ENCODE results near the gene SPEG. TPM values are rescaled to one million over a fixed set of nuclear protein-coding genes. Genes with fewer than 3 reads are reported as not detected.

The SPEG gene
- total and polyA plus RNA-seq, 2 of the 13 experiments (the other 11 are each of a cell fraction or from before 2014, with no cell fraction given) = 0.18 to 0.24 TPM

GRCh38 chr2:219387306-219388120 lies 47.1 kb upstream of the SPEG start, which contains the start of gene DNPEP (continued):
- TF ChIP-seq, protein P1, sequence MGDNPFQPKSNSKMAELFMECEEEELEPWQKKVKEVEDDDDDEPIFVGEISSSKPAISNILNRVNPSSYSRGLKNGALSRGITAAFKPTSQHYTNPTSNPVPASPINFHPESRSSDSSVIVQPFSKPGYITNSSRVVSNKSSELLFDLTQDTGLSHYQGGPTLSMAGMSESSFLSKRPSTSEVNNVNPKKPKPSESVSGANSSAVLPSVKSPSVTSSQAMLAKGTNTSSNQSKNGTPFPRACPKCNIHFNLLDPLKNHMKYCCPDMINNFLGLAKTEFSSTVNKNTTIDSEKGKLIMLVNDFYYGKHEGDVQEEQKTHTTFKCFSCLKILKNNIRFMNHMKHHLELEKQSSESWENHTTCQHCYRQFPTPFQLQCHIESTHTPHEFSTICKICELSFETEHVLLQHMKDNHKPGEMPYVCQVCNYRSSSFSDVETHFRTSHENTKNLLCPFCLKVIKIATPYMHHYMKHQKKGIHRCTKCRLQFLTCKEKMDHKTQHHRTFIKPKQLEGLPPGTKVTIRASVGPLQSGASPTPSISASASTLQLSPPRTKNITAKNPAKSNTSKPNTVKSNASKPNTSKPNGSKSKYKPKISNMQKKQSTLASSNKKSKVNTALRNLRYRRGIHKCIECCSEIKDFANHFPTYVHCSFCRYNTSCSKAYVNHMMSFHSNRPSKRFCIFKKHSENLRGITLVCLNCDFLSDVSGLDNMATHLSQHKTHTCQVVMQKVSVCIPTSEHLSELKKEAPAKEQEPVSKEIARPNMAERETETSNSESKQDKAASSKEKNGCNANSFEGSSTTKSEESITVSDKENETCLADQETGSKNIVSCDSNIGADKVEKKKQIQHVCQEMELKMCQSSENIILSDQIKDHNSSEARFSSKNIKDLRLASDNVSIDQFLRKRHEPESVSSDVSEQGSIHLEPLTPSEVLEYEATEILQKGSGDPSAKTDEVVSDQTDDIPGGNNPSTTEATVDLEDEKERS (CRISPR knock-in tag; IDR thresholded peaks at IDR 0.05) = 0 out of 2 replicates have a peak, but pooled peaks have one; percentile 56
- TF ChIP-seq, protein P2, sequence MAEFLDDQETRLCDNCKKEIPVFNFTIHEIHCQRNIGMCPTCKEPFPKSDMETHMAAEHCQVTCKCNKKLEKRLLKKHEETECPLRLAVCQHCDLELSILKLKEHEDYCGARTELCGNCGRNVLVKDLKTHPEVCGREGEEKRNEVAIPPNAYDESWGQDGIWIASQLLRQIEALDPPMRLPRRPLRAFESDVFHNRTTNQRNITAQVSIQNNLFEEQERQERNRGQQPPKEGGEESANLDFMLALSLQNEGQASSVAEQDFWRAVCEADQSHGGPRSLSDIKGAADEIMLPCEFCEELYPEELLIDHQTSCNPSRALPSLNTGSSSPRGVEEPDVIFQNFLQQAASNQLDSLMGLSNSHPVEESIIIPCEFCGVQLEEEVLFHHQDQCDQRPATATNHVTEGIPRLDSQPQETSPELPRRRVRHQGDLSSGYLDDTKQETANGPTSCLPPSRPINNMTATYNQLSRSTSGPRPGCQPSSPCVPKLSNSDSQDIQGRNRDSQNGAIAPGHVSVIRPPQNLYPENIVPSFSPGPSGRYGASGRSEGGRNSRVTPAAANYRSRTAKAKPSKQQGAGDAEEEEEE (CRISPR knock-in tag; IDR thresholded peaks at IDR 0.05; ENCODE audit: borderline replicate concordance) = no peak
- TF ChIP-seq IKZF5 (CRISPR knock-in tag; IDR thresholded peaks at IDR 0.05) (peak; percentile 75), MTA3 (CRISPR knock-in tag; IDR thresholded peaks at IDR 0.05) (no peak), ZNF577 (CRISPR knock-in tag; IDR thresholded peaks at IDR 0.05; ENCODE audit: borderline replicate concordance, low read depth) (no peak), GABPB1 (CRISPR knock-in tag; IDR thresholded peaks at IDR 0.05) (peak; percentile 82), ZFP62 (CRISPR knock-in tag; IDR thresholded peaks at IDR 0.05) (no peak), ARHGAP35 (CRISPR knock-in tag; IDR thresholded peaks at IDR 0.05; ENCODE audit: borderline replicate concordance) (peak; percentile 94), ZNF766 (CRISPR knock-in tag; IDR thresholded peaks at IDR 0.05; ENCODE audit: borderline replicate concordance) (no peak; the same call in 1 of the 2 replicates), ZSCAN9 (CRISPR knock-in tag; IDR thresholded peaks at IDR 0.05; ENCODE audit: borderline replicate concordance) (0 out of 2 replicates have a peak, but pooled peaks have one; percentile 55), SATB2 (CRISPR knock-in tag; IDR thresholded peaks at IDR 0.05) (no peak), MEIS1 (CRISPR knock-in tag; IDR thresholded peaks at IDR 0.05; ENCODE audit: borderline replicate concordance) (0 out of 2 replicates have a peak, but pooled peaks have one; percentile 39)
- TF ChIP-seq, protein P3, sequence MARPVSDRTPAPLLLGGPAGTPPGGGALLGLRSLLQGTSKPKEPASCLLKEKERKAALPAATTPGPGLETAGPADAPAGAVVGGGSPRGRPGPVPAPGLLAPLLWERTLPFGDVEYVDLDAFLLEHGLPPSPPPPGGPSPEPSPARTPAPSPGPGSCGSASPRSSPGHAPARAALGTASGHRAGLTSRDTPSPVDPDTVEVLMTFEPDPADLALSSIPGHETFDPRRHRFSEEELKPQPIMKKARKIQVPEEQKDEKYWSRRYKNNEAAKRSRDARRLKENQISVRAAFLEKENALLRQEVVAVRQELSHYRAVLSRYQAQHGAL (CRISPR knock-in tag; IDR thresholded peaks at IDR 0.05; ENCODE audit: not compliant biosample characterization) = no peak
- TF ChIP-seq, protein P4, sequence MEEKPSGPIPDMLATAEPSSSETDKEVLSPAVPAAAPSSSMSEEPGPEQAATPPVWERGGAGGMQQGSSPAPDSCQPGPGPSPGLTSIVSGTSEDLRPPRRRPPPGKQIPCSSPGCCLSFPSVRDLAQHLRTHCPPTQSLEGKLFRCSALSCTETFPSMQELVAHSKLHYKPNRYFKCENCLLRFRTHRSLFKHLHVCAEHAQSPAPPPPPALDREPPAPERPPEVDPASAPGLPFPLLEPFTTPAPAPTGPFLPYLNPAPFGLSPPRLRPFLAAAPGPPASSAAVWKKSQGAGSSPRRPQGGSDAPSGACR (CRISPR knock-in tag; IDR thresholded peaks at IDR 0.05) = peak; percentile 83; the same call in 1 of the 2 replicates
- TF ChIP-seq, protein P5, sequence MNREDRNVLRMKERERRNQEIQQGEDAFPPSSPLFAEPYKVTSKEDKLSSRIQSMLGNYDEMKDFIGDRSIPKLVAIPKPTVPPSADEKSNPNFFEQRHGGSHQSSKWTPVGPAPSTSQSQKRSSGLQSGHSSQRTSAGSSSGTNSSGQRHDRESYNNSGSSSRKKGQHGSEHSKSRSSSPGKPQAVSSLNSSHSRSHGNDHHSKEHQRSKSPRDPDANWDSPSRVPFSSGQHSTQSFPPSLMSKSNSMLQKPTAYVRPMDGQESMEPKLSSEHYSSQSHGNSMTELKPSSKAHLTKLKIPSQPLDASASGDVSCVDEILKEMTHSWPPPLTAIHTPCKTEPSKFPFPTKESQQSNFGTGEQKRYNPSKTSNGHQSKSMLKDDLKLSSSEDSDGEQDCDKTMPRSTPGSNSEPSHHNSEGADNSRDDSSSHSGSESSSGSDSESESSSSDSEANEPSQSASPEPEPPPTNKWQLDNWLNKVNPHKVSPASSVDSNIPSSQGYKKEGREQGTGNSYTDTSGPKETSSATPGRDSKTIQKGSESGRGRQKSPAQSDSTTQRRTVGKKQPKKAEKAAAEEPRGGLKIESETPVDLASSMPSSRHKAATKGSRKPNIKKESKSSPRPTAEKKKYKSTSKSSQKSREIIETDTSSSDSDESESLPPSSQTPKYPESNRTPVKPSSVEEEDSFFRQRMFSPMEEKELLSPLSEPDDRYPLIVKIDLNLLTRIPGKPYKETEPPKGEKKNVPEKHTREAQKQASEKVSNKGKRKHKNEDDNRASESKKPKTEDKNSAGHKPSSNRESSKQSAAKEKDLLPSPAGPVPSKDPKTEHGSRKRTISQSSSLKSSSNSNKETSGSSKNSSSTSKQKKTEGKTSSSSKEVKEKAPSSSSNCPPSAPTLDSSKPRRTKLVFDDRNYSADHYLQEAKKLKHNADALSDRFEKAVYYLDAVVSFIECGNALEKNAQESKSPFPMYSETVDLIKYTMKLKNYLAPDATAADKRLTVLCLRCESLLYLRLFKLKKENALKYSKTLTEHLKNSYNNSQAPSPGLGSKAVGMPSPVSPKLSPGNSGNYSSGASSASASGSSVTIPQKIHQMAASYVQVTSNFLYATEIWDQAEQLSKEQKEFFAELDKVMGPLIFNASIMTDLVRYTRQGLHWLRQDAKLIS (CRISPR knock-in tag; IDR thresholded peaks at IDR 0.05) = no peak
